ENCODE data around the gene UBFD1. TPM values are rescaled to one million over a fixed set of nuclear protein-coding genes. Genes with fewer than 3 reads are reported as not detected.
"Not testable (repeated sequence)": the region's sequence is repeated elsewhere in the genome, so short reads cannot be mapped to it uniquely, and the experiment has no call there.

UBFD1 gene
- total and polyA plus RNA-seq, 10 of the 15 experiments (the other 5 are each of a cell fraction or from before 2014, with no cell fraction given): 7.3 to 48.5 (median 32.1) TPM

GRCh38 chr16:23510915-23511270 lies 46.6 kb upstream of the UBFD1 start:
- BruUV-seq (replicated peaks); ATAC-seq; intact Hi-C loops (cut with micrococcal nuclease; ENCODE audit: unreplicated experiment); FAIRE-seq; DNase-seq (ENCODE audit: low read depth, low spot score); in situ Hi-C loops (cut with MboI); H3K36me3 ChIP-seq (ENCODE audit: control insufficient read depth in 2 of 2, insufficient read depth in 2 of 2, low read length in 1 of 2); H3K27me3 ChIP-seq (replicated peaks in 1 of 2; ENCODE audit: control insufficient read depth in 2 of 2, insufficient read depth in 2 of 2, low read length in 1 of 2); H3K9me3 ChIP-seq (replicated peaks; ENCODE audit: control insufficient read depth, insufficient read depth, low read length); SMC1A ChIA-PET (ENCODE audit: uncharacterized antibody, unreplicated experiment); RAD21 ChIA-PET (ENCODE audit: unreplicated experiment): not testable (repeated sequence)
- Histone ChIP-seq H3K27ac (ENCODE audit: control insufficient read depth, insufficient read depth) (peak overlapping the region; percentile 76), H3K4me3 (peak overlapping the region; percentile 94; the same call in 1 of the 2 replicates), H3K4me2 (ENCODE audit: control insufficient read depth, insufficient read depth) (peak overlapping the region; percentile 90), H2AFZ (ENCODE audit: control insufficient read depth, low read depth, low read length) (peak overlapping the region; percentile 93), H3K9ac (ENCODE audit: control insufficient read depth, insufficient read depth, low read length) (peak overlapping the region; percentile 86), H4K20me1 (ENCODE audit: control insufficient read depth, insufficient read depth) (peaks cover 12% of the 10 kb centered on the region), H3K4me1 (ENCODE audit: control insufficient read depth, insufficient read depth, low read length) (peaks cover 13% of the 10 kb centered on the region), H3K79me2 (ENCODE audit: control insufficient read depth, insufficient read depth, low read length) (peaks cover 48% of the 10 kb centered on the region)
- ChIA-PET POLR2A (interaction anchor here (0.7 to 2.1 kb wide), 2 partner anchors 11 to 14 kb away, joined by 3 to 6 read pairs; no protein-coding TSS in a partner anchor), CTCF (interaction anchor here (1.9 kb wide), 1 partner anchor 86 kb away, joined by 8 read pairs; no protein-coding TSS in a partner anchor)
- WGBS (ENCODE audit: insufficient coverage, insufficient replicate concordance, low lambda C conversion rate, missing lambda C conversion rate): 45% methylated on average over 8 of the region's 10 CpGs

- H3K9ac ChIP-seq (ENCODE audit: control insufficient read depth, insufficient read depth, low read length): no peak overlapping the region
- no peak for FAIRE-seq
- CTCF ChIA-PET: no interaction called here
Observed at GRCh38 chr16:23511731-23512130, 45.8 kb upstream of the UBFD1 start.

More at GRCh38 chr16:23511731-23512130, 45.8 kb upstream of the UBFD1 start:
- Histone ChIP-seq H2AFZ (ENCODE audit: control insufficient read depth, low read depth, low read length) (no peak overlapping the region), H3K4me2 (ENCODE audit: control insufficient read depth, insufficient read depth) (no peak overlapping the region), H3K4me3 (no peak overlapping the region), H3K27me3 (replicated peaks in 1 of 2; ENCODE audit: control insufficient read depth in 2 of 2, insufficient read depth in 2 of 2, low read length in 1 of 2) (no peaks in the 10 kb centered on the region), H4K20me1 (ENCODE audit: control insufficient read depth, insufficient read depth) (peaks cover 7% of the 10 kb centered on the region; the same call in 1 of the 2 replicates), H3K36me3 (ENCODE audit: control insufficient read depth in 2 of 2, insufficient read depth in 2 of 2, low read length in 1 of 2) (no peaks in the 10 kb centered on the region), H3K79me2 (ENCODE audit: control insufficient read depth, insufficient read depth, low read length) (peaks cover 39% of the 10 kb centered on the region), H3K9me3 (replicated peaks; ENCODE audit: control insufficient read depth, insufficient read depth, low read length) (no peaks in the 10 kb centered on the region), H3K4me1 (ENCODE audit: control insufficient read depth, insufficient read depth, low read length) (peaks cover 8% of the 10 kb centered on the region), H3K27ac (ENCODE audit: control insufficient read depth, insufficient read depth) (no peak overlapping the region)
- POLR2A ChIA-PET: no interaction called here
- WGBS (ENCODE audit: insufficient coverage, insufficient replicate concordance, low lambda C conversion rate, missing lambda C conversion rate): 98% methylated on average over 7 of the region's 7 CpGs
- SMC1A ChIA-PET (ENCODE audit: uncharacterized antibody, unreplicated experiment): no interaction called here
- intact Hi-C loops (cut with micrococcal nuclease; ENCODE audit: unreplicated experiment): no loop called here
- no peak for TF ChIP-seq ZBTB4 (CRISPR knock-in tag; IDR thresholded peaks at IDR 0.05)
- no peak for DNase-seq (ENCODE audit: low read depth, low spot score)
- RAD21 ChIA-PET (ENCODE audit: unreplicated experiment): no interaction called here
- no TSS peak for BruUV-seq (replicated peaks)
- no peak for ATAC-seq
- in situ Hi-C loops (cut with MboI): no loop called here
